ENCODE results near the gene BFSP1. TPM values are rescaled to one million over a fixed set of nuclear protein-coding genes. Genes with fewer than 3 reads are reported as not detected.

Gene BFSP1
- total and polyA plus RNA-seq, 2 donors from 2014 or later, result 1.3 to 2.1 TPM

DNA sequence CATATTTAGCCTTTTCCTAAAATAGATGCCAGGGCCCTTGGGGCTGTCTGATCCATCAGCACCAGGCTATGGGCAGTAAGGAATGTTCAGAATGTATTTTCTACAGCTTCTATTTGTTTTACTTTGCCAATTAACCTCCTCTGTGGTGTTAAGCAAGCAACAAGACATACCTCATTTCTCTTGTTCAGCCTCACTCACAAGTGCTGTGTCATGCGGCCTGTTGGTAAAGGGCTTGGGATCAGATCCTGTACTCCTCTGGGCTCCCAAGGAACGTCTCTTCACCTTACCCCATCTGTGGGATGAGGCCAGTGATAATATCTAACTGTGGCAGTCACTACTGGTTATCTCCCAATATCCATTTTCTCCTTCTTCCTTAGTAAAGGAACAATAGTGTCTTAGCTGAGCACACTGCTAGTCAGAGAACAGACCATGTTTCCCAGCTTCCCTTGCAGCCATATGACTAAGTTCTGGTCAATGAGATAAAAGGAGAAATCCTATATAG is 31.7 kb upstream of the BFSP1 start:
- intact Hi-C loops (cut with DNase I), result no loop called here
- no peak for TF ChIP-seq CTCF (IDR thresholded peaks at IDR 0.05; ENCODE audit: borderline replicate concordance, extremely low read depth, insufficient read depth)
- Histone ChIP-seq H3K9ac (ENCODE audit: low read length in 3 of 3) (no peak overlapping the region), H3K4me1 (ENCODE audit: control insufficient read depth in 2 of 3, insufficient read depth in 2 of 3, low read depth in 1 of 3, low read length in 3 of 3) (peaks cover 2 to 11% (median 4%) of the 10 kb centered on the region in 3 donors), H3K27me3 (ENCODE audit: control insufficient read depth, insufficient read depth, low read length) (no peaks in the 10 kb centered on the region), H3K9me3 (ENCODE audit: control insufficient read depth in 2 of 3, insufficient read depth in 1 of 3, low read length in 3 of 3) (no peaks in the 10 kb centered on the region), H3K27ac (ENCODE audit: low read depth in 2 of 2, low read length in 2 of 2) (peak overlapping the region in 1 of 2 donors; percentile 43), H3K4me3 (ENCODE audit: low read length in 3 of 3) (no peak overlapping the region), H3K36me3 (ENCODE audit: control insufficient read depth in 2 of 3, insufficient read depth in 3 of 3, low read length in 3 of 3) (no peaks in the 10 kb centered on the region)
- DNase-seq (no peak), FAIRE-seq (no peak)

DNA sequence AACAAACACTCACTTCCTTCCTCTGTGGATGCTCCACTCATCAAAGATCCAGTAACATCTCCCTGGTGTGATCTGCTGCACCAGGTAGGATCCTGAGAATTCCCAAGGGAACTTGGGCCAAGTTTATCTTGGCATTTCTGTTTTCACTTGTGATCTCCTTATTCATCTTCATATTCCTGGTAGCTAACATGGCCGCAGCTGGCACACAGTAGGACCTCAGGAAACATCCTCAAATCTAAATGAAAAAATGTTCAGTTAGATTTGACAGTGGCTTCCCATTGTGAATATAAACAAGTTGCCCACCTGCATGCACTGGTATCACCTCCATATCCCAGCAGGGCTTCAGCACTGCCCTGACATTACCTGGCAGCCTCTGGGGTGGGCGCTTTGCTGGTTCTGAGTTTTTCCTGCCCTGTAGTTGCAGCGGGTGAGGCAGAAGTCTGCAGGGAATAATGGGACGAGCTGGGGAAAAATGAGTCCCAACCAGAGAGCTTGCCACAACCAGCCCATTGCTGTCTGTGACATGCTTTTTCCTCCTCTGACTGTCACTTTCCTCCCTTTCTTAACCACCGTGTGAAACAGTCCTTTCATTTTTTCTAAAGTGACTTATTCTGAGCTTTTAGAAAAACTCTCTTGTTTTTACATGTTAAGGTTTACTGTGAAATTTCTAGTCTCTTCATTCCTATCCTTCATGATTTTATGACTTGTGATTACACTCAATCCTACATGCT is 29.3 kb upstream of the BFSP1 start:
- no peaks in the 10 kb centered on the region for H3K9me3 ChIP-seq (ENCODE audit: control insufficient read depth in 2 of 3, insufficient read depth in 1 of 3, low read length in 3 of 3)
- H3K36me3 ChIP-seq (ENCODE audit: control insufficient read depth in 2 of 3, insufficient read depth in 3 of 3, low read length in 3 of 3), result no peaks in the 10 kb centered on the region
- peaks cover 4 to 17% (median 9%) of the 10 kb centered on the region in 3 donors for H3K4me1 ChIP-seq (ENCODE audit: control insufficient read depth in 2 of 3, insufficient read depth in 2 of 3, low read depth in 1 of 3, low read length in 3 of 3)
- DNase-seq (no peak), FAIRE-seq (no peak)
- TF ChIP-seq CTCF (IDR thresholded peaks at IDR 0.05; ENCODE audit: borderline replicate concordance, extremely low read depth, insufficient read depth), result no peak
- H3K9ac ChIP-seq (ENCODE audit: low read length in 3 of 3), result no peak overlapping the region
- intact Hi-C loops (cut with DNase I), result no loop called here
- no peaks in the 10 kb centered on the region for H3K27me3 ChIP-seq (ENCODE audit: control insufficient read depth, insufficient read depth, low read length)
- H3K27ac ChIP-seq (ENCODE audit: low read depth in 2 of 2, low read length in 2 of 2), result no peak overlapping the region
- no peak overlapping the region for H3K4me3 ChIP-seq (ENCODE audit: low read length in 3 of 3)

DNA sequence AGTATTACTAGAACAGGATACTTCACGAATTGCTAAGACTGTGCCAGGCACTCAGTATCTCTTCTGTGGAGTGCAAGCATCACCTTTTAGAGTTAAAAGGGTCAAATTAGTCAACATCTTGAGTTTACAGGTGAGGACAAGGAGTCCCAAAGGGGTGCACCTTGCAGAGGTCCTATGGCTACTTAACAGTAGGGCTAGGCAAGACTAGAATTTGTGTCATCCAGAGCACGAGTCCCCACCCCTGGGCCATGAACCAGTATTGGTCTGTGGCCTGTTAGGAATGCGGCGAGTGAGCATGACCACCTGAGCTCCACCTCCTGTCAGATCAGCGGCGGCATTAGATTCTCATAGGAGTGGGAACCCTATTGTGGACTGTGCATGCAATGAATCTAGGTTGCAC is 28.2 kb upstream of the BFSP1 start:
- intact Hi-C loops (cut with DNase I), result no loop called here
- no peaks in the 10 kb centered on the region for H3K9me3 ChIP-seq (ENCODE audit: control insufficient read depth in 2 of 3, insufficient read depth in 1 of 3, low read length in 3 of 3)
- DNase-seq (no peak), FAIRE-seq (no peak)
- no peak for TF ChIP-seq CTCF (IDR thresholded peaks at IDR 0.05; ENCODE audit: borderline replicate concordance, extremely low read depth, insufficient read depth)
- no peak overlapping the region for H3K4me3 ChIP-seq (ENCODE audit: low read length in 3 of 3)
- no peak overlapping the region for H3K9ac ChIP-seq (ENCODE audit: low read length in 3 of 3)
- H3K36me3 ChIP-seq (ENCODE audit: control insufficient read depth in 2 of 3, insufficient read depth in 3 of 3, low read length in 3 of 3), result no peaks in the 10 kb centered on the region
- peak overlapping the region in 1 of 2 donors; percentile 53 for H3K27ac ChIP-seq (ENCODE audit: low read depth in 2 of 2, low read length in 2 of 2)
- H3K4me1 ChIP-seq (ENCODE audit: control insufficient read depth in 2 of 3, insufficient read depth in 2 of 3, low read depth in 1 of 3, low read length in 3 of 3), result peaks cover 4 to 17% (median 9%) of the 10 kb centered on the region in 3 donors
- H3K27me3 ChIP-seq (ENCODE audit: control insufficient read depth, insufficient read depth, low read length), result no peaks in the 10 kb centered on the region

Data from kidney (tissue), 14 donors.